Body of pancreas (tissue), 4 donors: ENCODE data around the gene TEX51.

Source experiments
- POLR2A ChIP-seq, 3 donors: fragments of 450-650 bp; IDR thresholded peaks; one replicate each; pipeline ENCODE4 v1.6.1; 2016; ENCODE audit warnings: antibody characterized with exemption in 3 of 3, mild to moderate bottlenecking in 2 of 3
- TF ChIP-seq, protein P1 (sequence below), 7 experiments: fragments of 450-650 bp in 4 of 7; fragments of 200-600 bp in 3 of 7; sonication (generic) in 3 of 7; IDR thresholded peaks; one replicate each; pipeline ENCODE4 v1.5.1; 2016 to 2019; ENCODE audit warnings: antibody characterized with exemption in 7 of 7

DNA sequence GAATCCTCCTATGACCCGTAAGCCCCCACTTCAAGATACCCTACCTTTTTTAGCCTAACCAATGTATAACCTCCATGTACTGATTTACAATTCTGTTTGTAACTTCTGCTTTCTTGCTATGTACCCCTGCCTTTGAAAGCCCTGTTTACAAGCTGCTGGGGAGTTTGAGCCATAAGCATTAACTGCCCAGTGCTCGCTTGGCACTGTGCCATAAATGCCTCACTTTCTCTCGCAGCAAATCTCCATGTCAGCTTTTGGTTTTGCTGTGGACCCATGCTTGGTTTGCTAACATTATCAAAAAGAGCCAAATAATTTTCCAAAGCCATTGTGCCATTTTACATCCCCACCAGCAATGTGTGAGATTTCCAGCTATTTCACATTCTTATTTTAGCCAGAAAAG, 51.8 kb downstream of the TEX51 start:
- TF ChIP-seq, protein P1, sequence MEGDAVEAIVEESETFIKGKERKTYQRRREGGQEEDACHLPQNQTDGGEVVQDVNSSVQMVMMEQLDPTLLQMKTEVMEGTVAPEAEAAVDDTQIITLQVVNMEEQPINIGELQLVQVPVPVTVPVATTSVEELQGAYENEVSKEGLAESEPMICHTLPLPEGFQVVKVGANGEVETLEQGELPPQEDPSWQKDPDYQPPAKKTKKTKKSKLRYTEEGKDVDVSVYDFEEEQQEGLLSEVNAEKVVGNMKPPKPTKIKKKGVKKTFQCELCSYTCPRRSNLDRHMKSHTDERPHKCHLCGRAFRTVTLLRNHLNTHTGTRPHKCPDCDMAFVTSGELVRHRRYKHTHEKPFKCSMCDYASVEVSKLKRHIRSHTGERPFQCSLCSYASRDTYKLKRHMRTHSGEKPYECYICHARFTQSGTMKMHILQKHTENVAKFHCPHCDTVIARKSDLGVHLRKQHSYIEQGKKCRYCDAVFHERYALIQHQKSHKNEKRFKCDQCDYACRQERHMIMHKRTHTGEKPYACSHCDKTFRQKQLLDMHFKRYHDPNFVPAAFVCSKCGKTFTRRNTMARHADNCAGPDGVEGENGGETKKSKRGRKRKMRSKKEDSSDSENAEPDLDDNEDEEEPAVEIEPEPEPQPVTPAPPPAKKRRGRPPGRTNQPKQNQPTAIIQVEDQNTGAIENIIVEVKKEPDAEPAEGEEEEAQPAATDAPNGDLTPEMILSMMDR (IDR thresholded peaks at IDR 0.05), result no peak
- no peak for TF ChIP-seq POLR2A (IDR thresholded peaks at IDR 0.05)
